ENCODE data around the gene KCNJ6. TPM values are rescaled to one million over a fixed set of nuclear protein-coding genes. Genes with fewer than 3 reads are reported as not detected.

The KCNJ6 gene
- total RNA-seq, 1 experiment from 2014 or later, result 1.2 TPM

GRCh38 chr21:37748351-37748750, 167.9 kb downstream of the KCNJ6 start:
- Histone ChIP-seq H3K56ac (ENCODE audit: insufficient read length, low read depth, low read length) (no peak overlapping the region), H3T11ph (ENCODE audit: low read length) (no peak overlapping the region), H3K23ac (ENCODE audit: insufficient read length, low read depth, low read length) (no peak overlapping the region), H3K27me3 (ENCODE audit: insufficient read depth, low read length) (no peaks in the 10 kb centered on the region), H3K14ac (ENCODE audit: insufficient read depth, low read length) (no peak overlapping the region), H3K4me1 (ENCODE audit: insufficient read depth, low read length) (no peaks in the 10 kb centered on the region), H3K9me3 (ENCODE audit: control insufficient read depth, low read depth, low read length) (no peaks in the 10 kb centered on the region), H3K9ac (ENCODE audit: extremely low read depth, insufficient read length, low read length) (no peak overlapping the region), H3K27ac (ENCODE audit: insufficient read length, low read depth, low read length) (no peak overlapping the region), H4K91ac (ENCODE audit: insufficient read length, low read depth, low read length) (no peak overlapping the region), H2AK5ac (ENCODE audit: insufficient read length, low read length) (no peak overlapping the region), H2BK120ac (ENCODE audit: low read depth, low read length, poor library complexity, severe bottlenecking) (no peak overlapping the region), H3K79me1 (ENCODE audit: insufficient read depth, low read depth, low read length, poor library complexity, severe bottlenecking) (no peaks in the 10 kb centered on the region), H2BK20ac (ENCODE audit: low read depth, low read length, poor library complexity, severe bottlenecking) (no peak overlapping the region), H3K23me2 (ENCODE audit: insufficient read length, low read depth, low read length, poor library complexity, severe bottlenecking) (no peaks in the 10 kb centered on the region), H3K4me2 (ENCODE audit: insufficient read depth, insufficient read length, low read length) (no peak overlapping the region), H4K20me1 (ENCODE audit: control insufficient read depth, insufficient read depth, insufficient read length) (no peaks in the 10 kb centered on the region), H2BK15ac (ENCODE audit: low read depth, low read length) (no peak overlapping the region), H4K8ac (replicated peaks; ENCODE audit: insufficient read length, low read depth, low read length) (no peak overlapping the region), H3K79me2 (ENCODE audit: insufficient read depth, low read length) (no peaks in the 10 kb centered on the region), H2BK12ac (ENCODE audit: insufficient read length, low read depth, low read length) (no peak overlapping the region), H2AFZ (ENCODE audit: low read length) (no peak overlapping the region), H2BK5ac (ENCODE audit: insufficient read length, low read length) (no peak overlapping the region), H3K18ac (ENCODE audit: insufficient read length, low read depth, low read length) (no peak overlapping the region), H3K4ac (ENCODE audit: low read depth, low read length) (no peak overlapping the region), H4K5ac (ENCODE audit: insufficient read length, low read depth, low read length) (no peak overlapping the region)
- H3K4me1 Mint-ChIP-seq, result no peaks in the 10 kb centered on the region
- H3K4me3 Mint-ChIP-seq, result no peak overlapping the region
- TF ChIP-seq CTCF (conservative IDR thresholded peaks at IDR 0.05), result no peak
- WGBS (ENCODE audit: extremely low coverage, insufficient read length, low lambda C conversion rate), result no CpG with 5 or more reads among the region's 3 CpGs
- no peak overlapping the region for H3K27ac Mint-ChIP-seq
- peaks cover 0 to 6% of the 10 kb centered on the region in 2 experiments; a peak in 3 of 5 replicates for H3K9me3 Mint-ChIP-seq
- peaks cover 0 to 3% (median 0%) of the 10 kb centered on the region in 3 experiments; a peak in 3 of 7 replicates for H3K36me3 Mint-ChIP-seq (ENCODE audit: insufficient read depth in 1 of 3, low read depth in 3 of 3)
- no peak for DNase-seq
- peaks cover 2% of the 10 kb centered on the region; the same call in 1 of the 2 replicates for H3K27me3 Mint-ChIP-seq (ENCODE audit: low read depth)

Measured in H9 (cell line).